Upper lobe of left lung (tissue), 6 donors: ENCODE measurements around the gene PUS7L. TPM values are rescaled to one million over a fixed set of nuclear protein-coding genes. Genes with fewer than 3 reads are reported as not detected.
A peak's percentile ranks its signal among the peaks of the same experiment; 100 is the strongest.

Source experiments
- ATAC-seq, 2 donors: fragments of 200-7000 bp; cut with Tn5 transposase; one replicate each; pipeline ENCODE4 v1.9.1; 2022; ENCODE audit warnings: mild to moderate bottlenecking in 2 of 2, moderate library complexity in 2 of 2; ENCODE audit not compliant: low FRiP score in 2 of 2
- DNase-seq, 2 donors: peaks; one replicate each; pipeline ENCODE4 v3.0.0-alpha.2; 2019 to 2020
- H3K27ac ChIP-seq, 4 donors: fragments of 200-600 bp; sonication (generic); one replicate each; pipeline ENCODE4 v1.5.1; 2016 to 2019
- H3K27me3 ChIP-seq, 4 donors: fragments of 200-600 bp; sonication (generic); one replicate each; pipeline ENCODE4 v1.5.1; 2017 to 2019
- H3K36me3 ChIP-seq, 4 donors: fragments of 200-600 bp; sonication (generic); one replicate each; pipeline ENCODE4 v1.5.1; 2016 to 2019
- H3K4me1 ChIP-seq, 4 donors: fragments of 200-600 bp; sonication (generic); one replicate each; pipeline ENCODE4 v1.5.1; 2018 to 2019
- H3K4me3 ChIP-seq, 4 donors: fragments of 200-600 bp; sonication (generic); one replicate each; pipeline ENCODE4 v1.5.1; 2017 to 2019; ENCODE audit warnings: mild to moderate bottlenecking in 2 of 4, moderate library complexity in 1 of 4
- H3K9me3 ChIP-seq, 4 donors: fragments of 200-600 bp; sonication (generic); one replicate each; pipeline ENCODE4 v1.5.1; 2018 to 2019
- CTCF ChIP-seq, 6 experiments: fragments of 450-650 bp in 4 of 6; fragments of 200-600 bp in 2 of 6; sonication (generic) in 2 of 6; IDR thresholded peaks; one replicate each; pipeline ENCODE4 v1.5.1; 2016 to 2019; ENCODE audit warnings: antibody characterized with exemption in 6 of 6
- EP300 ChIP-seq, 4 donors: sonication (generic); formaldehyde crosslinking; IDR thresholded peaks; one replicate each; pipeline ENCODE4 v1.5.1; 2017; ENCODE audit warnings: antibody characterized with exemption in 4 of 4, control low read depth in 2 of 4
- POLR2A ChIP-seq, 4 donors: fragments of 450-650 bp; IDR thresholded peaks; one replicate each; pipeline ENCODE4 v1.5.1; 2016 to 2017; ENCODE audit warnings: antibody characterized with exemption in 4 of 4, mild to moderate bottlenecking in 2 of 4
- POLR2AphosphoS5 ChIP-seq, 2 donors: sonication (generic); formaldehyde crosslinking; IDR thresholded peaks; one replicate each; pipeline ENCODE4 v1.5.1; 2017; ENCODE audit warnings: antibody characterized with exemption in 2 of 2
- whole genome bisulfite sequencing, 2 donors: methylation state at CpG; one replicate each; pipeline ENCODE4 v1.1.5; 2017 to 2018; 5-methylcytosine and 5-hydroxymethylcytosine counted together
- total RNA-seq, 6 donors: library from RNA; depleted of rRNA in 4 of 6; stranded (reverse); fragments of >200 nt in 4 of 6; gene quantifications; one replicate each; pipeline versions ENCODE4 v1.1.0 to v1.2.1, GENCODE V29; 2016 to 2021
- donor health status: DM: no; HTN: no; CAD: no; lungs with moderate emphysema.
- donor health status: DM: no; HTN: yes; CAD: no; lungs with severe emphysema.

The PUS7L gene
- 10 to 100 TPM in 1 of 6 donors, 1 to 10 TPM in 5; 1.8 to 10.6 (median 8.8) TPM for total RNA-seq

GRCh38 chr12:43758728-43759563, at the start of gene PUS7L, which contains the start of gene IRAK4:
Gene PUS7L (minus strand): TSS chr12:43758790. CDS start chr12:43755245, 3,545 bp downstream.
Gene IRAK4 (plus strand): TSS chr12:43758951. CDS start chr12:43768112, 9,161 bp downstream.
- H3K27ac ChIP-seq, result peak within 1 kb of the TSS; percentile 90 to 97 (median 92)
- H3K4me1 ChIP-seq, result peaks cover 10 to 38% (median 33%) of the 10 kb centered on the region in 4 donors
- 1% methylated on average over 16 to 45 of the region's 54 CpGs for WGBS, 2 donors
- ATAC-seq, result peak; percentile 100
- peaks cover 0 to 7% (median 0%) of the 10 kb centered on the region in 4 donors for H3K36me3 ChIP-seq
- H3K27me3 ChIP-seq, result no peaks in the 10 kb centered on the region
- no peaks in the 10 kb centered on the region for H3K9me3 ChIP-seq
- peak; percentile 98 to 99 for DNase-seq
- TF ChIP-seq POLR2A (IDR thresholded peaks at IDR 0.05) (peak in 3 of 4 donors; percentile 73 to 92 (median 84)), POLR2AphosphoS5 (IDR thresholded peaks at IDR 0.05) (peak; percentile 79), EP300 (IDR thresholded peaks at IDR 0.05) (no peak), CTCF (IDR thresholded peaks at IDR 0.05) (peak in 5 of 6 experiments; percentile 50 to 67 (median 59))
- H3K4me3 ChIP-seq, result peak within 1 kb of the TSS; percentile 55 to 68 (median 61)

- peaks cover 10 to 32% (median 17%) of the 10 kb centered on the region in 4 donors for H3K4me1 ChIP-seq
- TF ChIP-seq POLR2A (IDR thresholded peaks at IDR 0.05) (no peak), CTCF (IDR thresholded peaks at IDR 0.05) (no peak), POLR2AphosphoS5 (IDR thresholded peaks at IDR 0.05) (peak in 1 of 2 donors; percentile 36), EP300 (IDR thresholded peaks at IDR 0.05) (no peak)
- 83 to 87% methylated on average over 3 of the region's 3 CpGs for WGBS, 2 donors
- H3K27ac ChIP-seq, result peak overlapping the region; percentile 96 to 99 (median 97)
- DNase-seq (no peak), ATAC-seq (no peak)
- H3K36me3 ChIP-seq, result peaks cover 0 to 12% (median 0%) of the 10 kb centered on the region in 4 donors
- no peak overlapping the region for H3K4me3 ChIP-seq
- no peaks in the 10 kb centered on the region for H3K9me3 ChIP-seq
- no peaks in the 10 kb centered on the region for H3K27me3 ChIP-seq
These were observed 48.8 kb upstream of the PUS7L start for GRCh38 chr12:43807386-43807785.

GRCh38 chr12:43806737-43807072, 48.1 kb upstream of the PUS7L start:
- ATAC-seq, result no peak
- 9 to 10% methylated on average over 3 of the region's 3 CpGs for WGBS, 2 donors

More at GRCh38 chr12:43806737-43807072, 48.1 kb upstream of the PUS7L start:
- no peak for TF ChIP-seq CTCF (IDR thresholded peaks at IDR 0.05)
- TF ChIP-seq POLR2A (IDR thresholded peaks at IDR 0.05), result no peak
- TF ChIP-seq EP300 (IDR thresholded peaks at IDR 0.05), result no peak
- no peak for TF ChIP-seq POLR2AphosphoS5 (IDR thresholded peaks at IDR 0.05)
- Histone ChIP-seq H3K27ac (peak overlapping the region; percentile 96 to 99 (median 97)), H3K9me3 (no peaks in the 10 kb centered on the region), H3K36me3 (peaks cover 3 to 18% (median 4%) of the 10 kb centered on the region in 4 donors), H3K27me3 (no peaks in the 10 kb centered on the region), H3K4me3 (peak overlapping the region; percentile 43 to 98 (median 92)), H3K4me1 (peaks cover 10 to 32% (median 17%) of the 10 kb centered on the region in 4 donors)
- DNase-seq, result no peak
